ENCODE data around the gene TFB2M. TPM values are rescaled to one million over a fixed set of nuclear protein-coding genes. Genes with fewer than 3 reads are reported as not detected.

The TFB2M gene
- total RNA-seq, 1 donor from 2014 or later = 6.9 TPM

DNA sequence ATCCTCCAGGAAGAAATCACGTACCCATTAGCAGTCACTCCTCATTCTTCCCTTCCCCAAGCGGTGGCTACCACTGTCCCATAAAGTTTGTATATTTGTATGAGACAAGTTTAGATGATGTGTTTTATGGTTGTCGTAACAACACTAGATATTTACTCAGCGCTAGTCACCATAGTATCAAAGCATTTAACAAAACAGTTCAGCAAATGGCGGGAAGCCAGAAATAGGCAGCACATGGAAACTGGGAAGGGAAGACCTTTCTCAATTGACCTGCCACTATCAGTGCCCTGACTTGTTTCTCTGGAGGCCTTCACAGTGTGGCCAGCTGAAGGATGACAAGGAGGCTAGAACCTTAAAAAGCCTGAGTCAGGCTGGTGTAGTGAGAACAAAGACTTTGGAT lies 31.3 kb upstream of the TFB2M start:
- peaks cover 48% of the 10 kb centered on the region for H3K4me1 ChIP-seq

DNA sequence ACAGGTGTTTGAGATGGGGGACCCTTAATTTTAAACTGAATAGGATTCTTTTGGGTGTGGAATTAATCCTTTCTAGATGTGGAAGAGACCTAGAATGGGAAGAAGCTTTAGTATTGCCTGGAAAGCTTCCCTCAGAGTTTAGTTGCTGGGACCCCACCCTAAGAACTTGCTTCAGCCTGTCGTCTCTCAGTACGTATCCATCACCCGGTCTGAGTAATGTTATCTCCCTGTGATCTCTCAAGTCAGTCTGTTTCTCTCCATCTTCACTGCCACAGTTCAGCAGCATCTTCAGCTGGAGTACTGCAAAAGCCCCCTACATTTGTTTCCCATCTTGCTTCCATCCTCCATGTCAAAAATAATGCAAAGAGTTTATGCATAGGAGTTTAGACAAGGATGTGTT lies 29.1 kb upstream of the TFB2M start:
- H3K4me3 ChIP-seq = no peak overlapping the region
- no peak for DNase-seq (ENCODE audit: extremely low spot score in 2 of 2)
- H3K36me3 ChIP-seq = peaks cover 0 to 7% of the 10 kb centered on the region in 2 donors
- peaks cover 48% of the 10 kb centered on the region for H3K4me1 ChIP-seq
- H3K9me3 ChIP-seq = no peaks in the 10 kb centered on the region
- TF ChIP-seq POLR2A (IDR thresholded peaks at IDR 0.05) = no peak
- TF ChIP-seq, protein P1, sequence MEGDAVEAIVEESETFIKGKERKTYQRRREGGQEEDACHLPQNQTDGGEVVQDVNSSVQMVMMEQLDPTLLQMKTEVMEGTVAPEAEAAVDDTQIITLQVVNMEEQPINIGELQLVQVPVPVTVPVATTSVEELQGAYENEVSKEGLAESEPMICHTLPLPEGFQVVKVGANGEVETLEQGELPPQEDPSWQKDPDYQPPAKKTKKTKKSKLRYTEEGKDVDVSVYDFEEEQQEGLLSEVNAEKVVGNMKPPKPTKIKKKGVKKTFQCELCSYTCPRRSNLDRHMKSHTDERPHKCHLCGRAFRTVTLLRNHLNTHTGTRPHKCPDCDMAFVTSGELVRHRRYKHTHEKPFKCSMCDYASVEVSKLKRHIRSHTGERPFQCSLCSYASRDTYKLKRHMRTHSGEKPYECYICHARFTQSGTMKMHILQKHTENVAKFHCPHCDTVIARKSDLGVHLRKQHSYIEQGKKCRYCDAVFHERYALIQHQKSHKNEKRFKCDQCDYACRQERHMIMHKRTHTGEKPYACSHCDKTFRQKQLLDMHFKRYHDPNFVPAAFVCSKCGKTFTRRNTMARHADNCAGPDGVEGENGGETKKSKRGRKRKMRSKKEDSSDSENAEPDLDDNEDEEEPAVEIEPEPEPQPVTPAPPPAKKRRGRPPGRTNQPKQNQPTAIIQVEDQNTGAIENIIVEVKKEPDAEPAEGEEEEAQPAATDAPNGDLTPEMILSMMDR (IDR thresholded peaks at IDR 0.05) = no peak
- TF ChIP-seq POLR2AphosphoS5 (IDR thresholded peaks at IDR 0.05; ENCODE audit: insufficient read depth in 1 of 2, low read depth in 1 of 2) = no peak
- intact Hi-C loops (cut with DNase I) = no loop called here
- H3K27ac ChIP-seq = no peak overlapping the region
- H3K27me3 ChIP-seq = no peaks in the 10 kb centered on the region

More for the DNA sequence above, 31.3 kb upstream of the TFB2M start:
- peak in 1 of 2 donors; percentile 42 for TF ChIP-seq POLR2AphosphoS5 (IDR thresholded peaks at IDR 0.05; ENCODE audit: insufficient read depth in 1 of 2, low read depth in 1 of 2)
- TF ChIP-seq, protein P1 (IDR thresholded peaks at IDR 0.05) = no peak
- TF ChIP-seq POLR2A (IDR thresholded peaks at IDR 0.05) = no peak
- H3K9me3 ChIP-seq = no peaks in the 10 kb centered on the region
- intact Hi-C loops (cut with DNase I) = no loop called here
- no peak overlapping the region for H3K27ac ChIP-seq
- H3K27me3 ChIP-seq = no peaks in the 10 kb centered on the region
- DNase-seq (ENCODE audit: extremely low spot score in 2 of 2) = no peak
- no peak overlapping the region for H3K4me3 ChIP-seq
- H3K36me3 ChIP-seq = peaks cover 0 to 3% of the 10 kb centered on the region in 2 donors

DNA sequence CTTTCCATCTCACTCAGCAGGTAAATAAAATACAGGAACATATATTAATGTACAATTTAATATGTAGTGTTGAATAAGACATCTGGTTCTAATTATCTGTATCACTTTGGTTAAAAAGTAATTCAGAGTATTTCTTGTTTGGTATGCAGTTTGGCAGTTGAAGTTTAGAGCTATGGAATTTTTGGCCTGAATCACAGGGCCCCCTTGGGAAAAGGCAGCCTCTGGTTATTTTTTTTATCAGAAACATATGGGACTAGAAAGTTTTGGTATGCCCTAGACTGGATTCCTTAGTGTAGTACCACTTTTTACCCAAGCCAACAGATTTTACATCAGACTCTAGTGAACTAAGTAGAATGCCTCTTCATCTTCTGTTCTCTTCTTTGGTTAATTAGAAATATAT lies 26.6 kb upstream of the TFB2M start:
- Histone ChIP-seq H3K4me1 (peaks cover 57% of the 10 kb centered on the region), H3K4me3 (no peak overlapping the region), H3K36me3 (peaks cover 0 to 7% of the 10 kb centered on the region in 2 donors), H3K27ac (no peak overlapping the region), H3K9me3 (no peaks in the 10 kb centered on the region), H3K27me3 (no peaks in the 10 kb centered on the region)
- intact Hi-C loops (cut with DNase I) = no loop called here
- no peak for DNase-seq (ENCODE audit: extremely low spot score in 2 of 2)
- TF ChIP-seq, protein P1 (IDR thresholded peaks at IDR 0.05) = no peak
- no peak for TF ChIP-seq POLR2A (IDR thresholded peaks at IDR 0.05)
- TF ChIP-seq POLR2AphosphoS5 (IDR thresholded peaks at IDR 0.05; ENCODE audit: insufficient read depth in 1 of 2, low read depth in 1 of 2) = no peak

DNA sequence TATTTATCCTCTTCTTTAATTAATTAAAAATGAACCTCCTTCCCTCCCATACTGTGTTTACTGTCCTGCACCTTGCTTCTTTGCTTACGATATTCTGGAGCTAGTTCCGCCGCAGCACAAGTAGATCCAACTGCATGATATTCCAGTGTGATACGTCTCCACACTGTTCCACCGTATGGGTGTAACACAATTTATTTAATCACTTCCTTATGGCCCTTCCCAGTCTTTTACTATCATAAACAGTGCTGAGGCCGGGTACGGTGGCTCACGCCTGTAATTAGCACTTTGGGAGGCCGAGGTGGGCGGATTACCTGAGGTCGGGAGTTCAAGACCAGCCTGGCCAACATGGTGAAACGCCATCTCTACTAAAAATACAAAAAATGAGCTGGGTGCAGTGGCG lies 25.9 kb upstream of the TFB2M start:
- TF ChIP-seq, protein P1 (IDR thresholded peaks at IDR 0.05) = no peak
- no peak for TF ChIP-seq POLR2AphosphoS5 (IDR thresholded peaks at IDR 0.05; ENCODE audit: insufficient read depth in 1 of 2, low read depth in 1 of 2)
- no peak for TF ChIP-seq POLR2A (IDR thresholded peaks at IDR 0.05)

DNA sequence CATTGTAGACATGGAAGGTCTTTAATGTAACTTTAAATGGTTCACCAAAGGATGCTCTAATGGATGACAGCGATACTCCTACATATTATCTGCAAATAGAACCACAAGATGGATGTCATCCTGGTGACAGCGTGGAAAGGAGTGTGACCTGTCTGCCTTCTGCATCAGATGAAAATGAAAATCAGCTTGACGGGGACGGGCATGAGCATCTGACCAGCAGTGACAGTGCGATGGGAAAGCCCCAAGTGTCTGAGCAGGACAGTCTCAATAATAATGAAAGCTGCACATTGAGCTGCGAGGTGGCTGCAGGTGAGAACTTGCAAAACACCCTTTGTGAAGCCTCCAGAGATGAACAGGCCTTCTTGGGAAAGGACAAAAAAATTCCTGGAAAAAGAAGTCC lies 25.4 kb upstream of the TFB2M start:
- Histone ChIP-seq H3K27ac (no peak overlapping the region), H3K36me3 (peaks cover 0 to 7% of the 10 kb centered on the region in 2 donors)

More for the DNA sequence above, 25.9 kb upstream of the TFB2M start:
- intact Hi-C loops (cut with DNase I) = no loop called here
- Histone ChIP-seq H3K4me1 (peaks cover 59% of the 10 kb centered on the region), H3K9me3 (no peaks in the 10 kb centered on the region), H3K27ac (no peak overlapping the region), H3K36me3 (peaks cover 0 to 7% of the 10 kb centered on the region in 2 donors), H3K27me3 (no peaks in the 10 kb centered on the region), H3K4me3 (no peak overlapping the region)
- DNase-seq (ENCODE audit: extremely low spot score in 2 of 2) = no peak

More for the DNA sequence above, 25.4 kb upstream of the TFB2M start:
- H3K27me3 ChIP-seq = no peaks in the 10 kb centered on the region
- intact Hi-C loops (cut with DNase I) = no loop called here
- no peak overlapping the region for H3K4me3 ChIP-seq
- H3K4me1 ChIP-seq = peaks cover 56% of the 10 kb centered on the region
- H3K9me3 ChIP-seq = no peaks in the 10 kb centered on the region
- TF ChIP-seq, protein P1 (IDR thresholded peaks at IDR 0.05) = no peak
- TF ChIP-seq POLR2A (IDR thresholded peaks at IDR 0.05) (no peak), POLR2AphosphoS5 (IDR thresholded peaks at IDR 0.05; ENCODE audit: insufficient read depth in 1 of 2, low read depth in 1 of 2) (no peak)
- no peak for DNase-seq (ENCODE audit: extremely low spot score in 2 of 2)
